ENCODE measurements around the gene PCDHGA6.
"Not testable (repeated sequence)": the region's sequence is repeated elsewhere in the genome, so short reads cannot be mapped to it uniquely, and the experiment has no call there.

Gene PCDHGA6

GRCh38 chr5:141373673-141374317 lies at the start of gene PCDHGA6:
Gene PCDHGA6, plus strand, starts transcription at chr5:141373891. Its CDS starts 193 bp downstream, at chr5:141374084.
- DNase-seq = no peak

GRCh38 chr5:141326088-141326854 lies 47.4 kb upstream of the PCDHGA6 start:
- peak; percentile 72 to 73 for DNase-seq

GRCh38 chr5:141328231-141328630 lies 45.5 kb upstream of the PCDHGA6 start:
- DNase-seq = no peak

GRCh38 chr5:141330299-141331080 lies 43.2 kb upstream of the PCDHGA6 start, which contains the start of gene PCDHGA1:
Gene PCDHGA1, plus strand, starts transcription at chr5:141330514.
- DNase-seq = peak; percentile 16 to 31

- not testable (repeated sequence) for DNase-seq
These were observed 41.1 kb upstream of the PCDHGA6 start for GRCh38 chr5:141332571-141332970.

GRCh38 chr5:141338538-141339306 lies 35.0 kb upstream of the PCDHGA6 start, which contains the start of gene PCDHGA2:
Gene PCDHGA2, plus strand, starts transcription at chr5:141338760.
- DNase-seq = no peak

GRCh38 chr5:141340781-141341354 lies 32.8 kb upstream of the PCDHGA6 start:
- not testable (repeated sequence) for DNase-seq

- no peak for DNase-seq
These were observed 30.9 kb upstream of the PCDHGA6 start for GRCh38 chr5:141342773-141343172.

- no peak for DNase-seq
These were observed 30.3 kb upstream of the PCDHGA6 start, which contains the start of gene PCDHGA3 for GRCh38 chr5:141343242-141343952. Gene PCDHGA3, plus strand, starts transcription at chr5:141343829. Its CDS starts 205 bp downstream, at chr5:141344034.

GRCh38 chr5:141343953-141344463 lies 29.7 kb upstream of the PCDHGA6 start:
- DNase-seq = no peak

GRCh38 chr5:141345327-141345726 lies 28.4 kb upstream of the PCDHGA6 start:
- no peak for DNase-seq

GRCh38 chr5:141346017-141346416 lies 27.7 kb upstream of the PCDHGA6 start:
- DNase-seq = not testable (repeated sequence)

- peak; percentile 18 to 46 for DNase-seq
These were observed 23.6 kb upstream of the PCDHGA6 start, which contains the start of gene PCDHGB1 for GRCh38 chr5:141349917-141350619. Gene PCDHGB1, plus strand, starts transcription at chr5:141350099. Its CDS starts 162 bp downstream, at chr5:141350261.

- DNase-seq = no peak
These were observed 22.1 kb upstream of the PCDHGA6 start for GRCh38 chr5:141351591-141351990.

GRCh38 chr5:141354900-141355469 lies 18.7 kb upstream of the PCDHGA6 start, which contains the start of gene PCDHGA4:
Gene PCDHGA4, plus strand, starts transcription at chr5:141355021. Its CDS starts 87 bp downstream, at chr5:141355108.
- peak in 1 of 2 donors; percentile 16 for DNase-seq

- no peak for DNase-seq
These were observed 18.1 kb upstream of the PCDHGA6 start for GRCh38 chr5:141355641-141356040.

- DNase-seq = no peak
These were observed 17.6 kb upstream of the PCDHGA6 start for GRCh38 chr5:141356133-141356532.

- DNase-seq = no peak
These were observed 16.7 kb upstream of the PCDHGA6 start for GRCh38 chr5:141356950-141357349.

- DNase-seq = peak in 1 of 2 donors; percentile 41
These were observed 13.8 kb upstream of the PCDHGA6 start, which contains the start of gene PCDHGB2 for GRCh38 chr5:141359790-141360426. Gene PCDHGB2, plus strand, starts transcription at chr5:141359994. Its CDS starts 142 bp downstream, at chr5:141360136.
